ENCODE data around the gene SCIMP.

Gene SCIMP

GRCh38 chr17:5200360-5200759, 34.3 kb downstream of the SCIMP start:
- H4K91ac ChIP-seq (ENCODE audit: low read length): no peak overlapping the region
- H2AFZ ChIP-seq (ENCODE audit: low read depth, low read length): no peak overlapping the region
- H3K4me1 ChIP-seq (ENCODE audit: control insufficient read depth, insufficient read depth, low read depth, low read length): peaks cover 2% of the 10 kb centered on the region
- no peak overlapping the region for H2BK12ac ChIP-seq (ENCODE audit: low read length in 2 of 2)
- H3K4me2 ChIP-seq (ENCODE audit: low read length, poor library complexity, severe bottlenecking): no peak overlapping the region
- H3K79me1 ChIP-seq (replicated peaks; ENCODE audit: low read length, poor library complexity, severe bottlenecking): peaks cover 15% of the 10 kb centered on the region
- H3K27ac ChIP-seq (ENCODE audit: low read length, poor library complexity, severe bottlenecking): no peak overlapping the region
- no peak overlapping the region for H4K8ac ChIP-seq (ENCODE audit: low read length)
- WGBS: no CpG with 5 or more reads among the region's 2 CpGs
- H3K36me3 ChIP-seq (ENCODE audit: control insufficient read depth in 1 of 2, insufficient read depth in 2 of 2, low read depth in 1 of 2, low read length in 2 of 2): peaks cover 5% of the 10 kb centered on the region in 2 experiments
- no peak overlapping the region for H2BK5ac ChIP-seq (ENCODE audit: low read depth, low read length, poor library complexity, severe bottlenecking)
- DNase-seq: no peak
- H3K4ac ChIP-seq (ENCODE audit: low read depth in 1 of 2, low read length in 2 of 2): no peak overlapping the region
- no peaks in the 10 kb centered on the region for H3K27me3 ChIP-seq (ENCODE audit: control insufficient read depth in 1 of 2, insufficient read depth in 1 of 2, low read length in 2 of 2)
- no peak overlapping the region for H2BK120ac ChIP-seq (ENCODE audit: low read depth, low read length)
- H3K9ac ChIP-seq (ENCODE audit: low read length): no peak overlapping the region
- H3K9me3 ChIP-seq (ENCODE audit: control insufficient read depth, low read length): no peaks in the 10 kb centered on the region
- no peak overlapping the region for H3K4me3 ChIP-seq (ENCODE audit: insufficient read depth in 1 of 2, low read depth in 1 of 2, low read length in 2 of 2)
- no peak overlapping the region for H2BK15ac ChIP-seq (ENCODE audit: low read depth, poor library complexity, severe bottlenecking)
- H3K14ac ChIP-seq (ENCODE audit: low read length in 2 of 2): no peak overlapping the region
- no peak overlapping the region for H3K23ac ChIP-seq (ENCODE audit: low read length in 2 of 2)
- no peak overlapping the region for H2AK5ac ChIP-seq (ENCODE audit: low read length, severe bottlenecking)
- H3K18ac ChIP-seq (ENCODE audit: low read depth in 1 of 2, low read length in 2 of 2): no peak overlapping the region

- H3K27me3 ChIP-seq (ENCODE audit: control insufficient read depth in 1 of 2, insufficient read depth in 1 of 2, low read length in 2 of 2): no peaks in the 10 kb centered on the region
- H3K27ac ChIP-seq (ENCODE audit: low read length, poor library complexity, severe bottlenecking): no peak overlapping the region
- H2BK120ac ChIP-seq (ENCODE audit: low read depth, low read length): no peak overlapping the region
- no peak overlapping the region for H4K91ac ChIP-seq (ENCODE audit: low read length)
- no peak overlapping the region for H3K4ac ChIP-seq (ENCODE audit: low read depth in 1 of 2, low read length in 2 of 2)
- H2AFZ ChIP-seq (ENCODE audit: low read depth, low read length): no peak overlapping the region
- no peak overlapping the region for H2AK5ac ChIP-seq (ENCODE audit: low read length, severe bottlenecking)
- no peak for DNase-seq
- no peak overlapping the region for H3K23ac ChIP-seq (ENCODE audit: low read length in 2 of 2)
- no peak overlapping the region for H3K9ac ChIP-seq (ENCODE audit: low read length)
- 87% methylated on average over 4 of the region's 7 CpGs for WGBS
- H3K9me3 ChIP-seq (ENCODE audit: control insufficient read depth, low read length): no peaks in the 10 kb centered on the region
- H3K18ac ChIP-seq (ENCODE audit: low read depth in 1 of 2, low read length in 2 of 2): no peak overlapping the region
- H3K4me2 ChIP-seq (ENCODE audit: low read length, poor library complexity, severe bottlenecking): no peak overlapping the region
- peaks cover 2% of the 10 kb centered on the region for H3K4me1 ChIP-seq (ENCODE audit: control insufficient read depth, insufficient read depth, low read depth, low read length)
- no peak overlapping the region for H3K14ac ChIP-seq (ENCODE audit: low read length in 2 of 2)
- no peak overlapping the region for H3K4me3 ChIP-seq (ENCODE audit: insufficient read depth in 1 of 2, low read depth in 1 of 2, low read length in 2 of 2)
- H2BK15ac ChIP-seq (ENCODE audit: low read depth, poor library complexity, severe bottlenecking): no peak overlapping the region
- H4K8ac ChIP-seq (ENCODE audit: low read length): no peak overlapping the region
- no peak overlapping the region for H2BK12ac ChIP-seq (ENCODE audit: low read length in 2 of 2)
- H3K79me1 ChIP-seq (replicated peaks; ENCODE audit: low read length, poor library complexity, severe bottlenecking): peaks cover 20% of the 10 kb centered on the region
- H2BK5ac ChIP-seq (ENCODE audit: low read depth, low read length, poor library complexity, severe bottlenecking): no peak overlapping the region
- H3K36me3 ChIP-seq (ENCODE audit: control insufficient read depth in 1 of 2, insufficient read depth in 2 of 2, low read depth in 1 of 2, low read length in 2 of 2): peaks cover 5 to 7% of the 10 kb centered on the region in 2 experiments
These were observed 36.2 kb downstream of the SCIMP start for GRCh38 chr17:5198472-5198871.

- Histone ChIP-seq H3K36me3 (ENCODE audit: control insufficient read depth in 1 of 2, insufficient read depth in 2 of 2, low read depth in 1 of 2, low read length in 2 of 2) (peaks cover 10 to 14% of the 10 kb centered on the region in 2 experiments), H3K4me2 (ENCODE audit: low read length, poor library complexity, severe bottlenecking) (no peak overlapping the region), H3K27ac (ENCODE audit: low read length, poor library complexity, severe bottlenecking) (no peak overlapping the region), H2BK15ac (ENCODE audit: low read depth, poor library complexity, severe bottlenecking) (no peak overlapping the region), H2AFZ (ENCODE audit: low read depth, low read length) (no peak overlapping the region), H3K14ac (ENCODE audit: low read length in 2 of 2) (no peak overlapping the region), H2AK5ac (ENCODE audit: low read length, severe bottlenecking) (no peak overlapping the region), H3K4me1 (ENCODE audit: control insufficient read depth, insufficient read depth, low read depth, low read length) (no peaks in the 10 kb centered on the region), H3K4me3 (ENCODE audit: insufficient read depth in 1 of 2, low read depth in 1 of 2, low read length in 2 of 2) (no peak overlapping the region), H3K9me3 (ENCODE audit: control insufficient read depth, low read length) (peaks cover 8% of the 10 kb centered on the region), H2BK120ac (ENCODE audit: low read depth, low read length) (no peak overlapping the region), H4K8ac (ENCODE audit: low read length) (no peak overlapping the region), H3K27me3 (ENCODE audit: control insufficient read depth in 1 of 2, insufficient read depth in 1 of 2, low read length in 2 of 2) (no peaks in the 10 kb centered on the region), H3K4ac (ENCODE audit: low read depth in 1 of 2, low read length in 2 of 2) (no peak overlapping the region), H3K18ac (ENCODE audit: low read depth in 1 of 2, low read length in 2 of 2) (no peak overlapping the region), H4K91ac (ENCODE audit: low read length) (no peak overlapping the region), H2BK5ac (ENCODE audit: low read depth, low read length, poor library complexity, severe bottlenecking) (no peak overlapping the region), H3K9ac (ENCODE audit: low read length) (no peak overlapping the region), H3K79me1 (replicated peaks; ENCODE audit: low read length, poor library complexity, severe bottlenecking) (peaks cover 25% of the 10 kb centered on the region), H3K23ac (ENCODE audit: low read length in 2 of 2) (no peak overlapping the region), H2BK12ac (ENCODE audit: low read length in 2 of 2) (no peak overlapping the region)
- no peak for DNase-seq
- WGBS: 91% methylated on average over 1 of the region's 2 CpGs
These were observed 40.3 kb downstream of the SCIMP start for GRCh38 chr17:5194346-5194745.

GRCh38 chr17:5191541-5192417, 42.9 kb downstream of the SCIMP start, which contains the start of gene ZNF594:
Gene ZNF594, minus strand, starts transcription at chr17:5191868. Its CDS starts 7,612 bp downstream, at chr17:5184256.
- H3K36me3 ChIP-seq (ENCODE audit: control insufficient read depth in 1 of 2, insufficient read depth in 2 of 2, low read depth in 1 of 2, low read length in 2 of 2): peaks cover 17 to 29% of the 10 kb centered on the region in 2 experiments
- H3K23ac ChIP-seq (ENCODE audit: low read length in 2 of 2): peak within 1 kb of the TSS in 1 of 2 experiments; percentile 94
- H3K14ac ChIP-seq (ENCODE audit: low read length in 2 of 2): peak within 1 kb of the TSS in 1 of 2 experiments; percentile 90
- H3K27me3 ChIP-seq (ENCODE audit: control insufficient read depth in 1 of 2, insufficient read depth in 1 of 2, low read length in 2 of 2): no peaks in the 10 kb centered on the region
- peak within 1 kb of the TSS; percentile 3 for H2BK120ac ChIP-seq (ENCODE audit: low read depth, low read length)
- WGBS: 14% methylated on average over 81 of the region's 82 CpGs
- peak within 1 kb of the TSS; percentile 91 for H3K4me2 ChIP-seq (ENCODE audit: low read length, poor library complexity, severe bottlenecking)
- H2AFZ ChIP-seq (ENCODE audit: low read depth, low read length): peak within 1 kb of the TSS; percentile 100
- peak within 1 kb of the TSS; percentile 100 for H4K8ac ChIP-seq (ENCODE audit: low read length)
- peak within 1 kb of the TSS; percentile 73 for H2AK5ac ChIP-seq (ENCODE audit: low read length, severe bottlenecking)
- peak within 1 kb of the TSS; percentile 29 to 87 for H3K4ac ChIP-seq (ENCODE audit: low read depth in 1 of 2, low read length in 2 of 2)
- no peak within 1 kb of the TSS for H2BK12ac ChIP-seq (ENCODE audit: low read length in 2 of 2)
- no peaks in the 10 kb centered on the region for H3K4me1 ChIP-seq (ENCODE audit: control insufficient read depth, insufficient read depth, low read depth, low read length)
- DNase-seq: peak; percentile 92
- peak within 1 kb of the TSS; percentile 96 for H3K9ac ChIP-seq (ENCODE audit: low read length)
- peak within 1 kb of the TSS; percentile 95 for H4K91ac ChIP-seq (ENCODE audit: low read length)
- no peak within 1 kb of the TSS for H2BK15ac ChIP-seq (ENCODE audit: low read depth, poor library complexity, severe bottlenecking)
- peaks cover 28% of the 10 kb centered on the region for H3K9me3 ChIP-seq (ENCODE audit: control insufficient read depth, low read length)
- H3K79me1 ChIP-seq (replicated peaks; ENCODE audit: low read length, poor library complexity, severe bottlenecking): peaks cover 30% of the 10 kb centered on the region
- peak within 1 kb of the TSS; percentile 82 to 93 for H3K4me3 ChIP-seq (ENCODE audit: insufficient read depth in 1 of 2, low read depth in 1 of 2, low read length in 2 of 2)
- peak within 1 kb of the TSS; percentile 51 for H3K27ac ChIP-seq (ENCODE audit: low read length, poor library complexity, severe bottlenecking)
- peak within 1 kb of the TSS; percentile 59 to 99 for H3K18ac ChIP-seq (ENCODE audit: low read depth in 1 of 2, low read length in 2 of 2)
- peak within 1 kb of the TSS; percentile 61 for H2BK5ac ChIP-seq (ENCODE audit: low read depth, low read length, poor library complexity, severe bottlenecking)

Data from mesenchymal stem cell (in vitro differentiated cells and primary cell).